GM18502 (cell line): ENCODE data around the gene LMCD1.
A peak's percentile ranks its signal among the peaks of the same experiment; 100 is the strongest.

ENCODE experiments used
- ATAC-seq: cut with Tn5 transposase; IDR thresholded peaks from one replicate; pipeline ENCODE4 v1.9.1; 2021; ENCODE audit warnings: mild to moderate bottlenecking; ENCODE audit not compliant: unreplicated experiment, poor library complexity

The LMCD1 gene

GRCh38 chr3:8501371-8502131 is at the start of gene LMCD1:
LMCD1 (plus strand) TSS chr3:8501823; CDS start chr3:8501939, 116 bp downstream.
- ATAC-seq = peak; percentile 95

GRCh38 chr3:8452112-8452511 is 49.5 kb upstream of the LMCD1 start:
- no peak for ATAC-seq

- ATAC-seq = no peak
These were observed 48.5 kb upstream of the LMCD1 start for GRCh38 chr3:8453153-8453552.

GRCh38 chr3:8455526-8456411 is 45.9 kb upstream of the LMCD1 start:
- no peak for ATAC-seq

GRCh38 chr3:8456412-8456811 is 45.2 kb upstream of the LMCD1 start:
- ATAC-seq = no peak

- no peak for ATAC-seq
These were observed 44.6 kb upstream of the LMCD1 start for GRCh38 chr3:8457039-8457438.

GRCh38 chr3:8458238-8458661 is 43.4 kb upstream of the LMCD1 start:
- no peak for ATAC-seq

- no peak for ATAC-seq
These were observed 42.9 kb upstream of the LMCD1 start for GRCh38 chr3:8458711-8459110.

- no peak for ATAC-seq
These were observed 41.4 kb upstream of the LMCD1 start for GRCh38 chr3:8460050-8460708.

- ATAC-seq = no peak
These were observed 40.7 kb upstream of the LMCD1 start for GRCh38 chr3:8460815-8461456.

GRCh38 chr3:8464668-8465067 is 37.0 kb upstream of the LMCD1 start:
- ATAC-seq = no peak

- ATAC-seq = no peak
These were observed 35.1 kb upstream of the LMCD1 start for GRCh38 chr3:8466526-8466925.

- no peak for ATAC-seq
These were observed 30.8 kb upstream of the LMCD1 start for GRCh38 chr3:8470801-8471200.

GRCh38 chr3:8472549-8472948 is 29.1 kb upstream of the LMCD1 start:
- ATAC-seq = no peak

GRCh38 chr3:8473029-8473428 is 28.6 kb upstream of the LMCD1 start:
- ATAC-seq = no peak

GRCh38 chr3:8473990-8474389 is 27.6 kb upstream of the LMCD1 start:
- no peak for ATAC-seq

- ATAC-seq = no peak
These were observed 26.6 kb upstream of the LMCD1 start for GRCh38 chr3:8474991-8475390.

GRCh38 chr3:8480699-8481098 is 20.9 kb upstream of the LMCD1 start:
- ATAC-seq = no peak

- ATAC-seq = no peak
These were observed 20.2 kb upstream of the LMCD1 start for GRCh38 chr3:8481380-8481779.

- ATAC-seq = no peak
These were observed 19.4 kb upstream of the LMCD1 start for GRCh38 chr3:8482263-8482662.
